GM21825 (cell line): ENCODE results near the gene ZBTB20.

Experiments
- ATAC-seq: cut with Tn5 transposase; IDR thresholded peaks from one replicate; pipeline ENCODE4 v1.9.1; 2021; ENCODE audit warnings: mild to moderate bottlenecking, moderate library complexity; ENCODE audit not compliant: unreplicated experiment

ZBTB20 gene

DNA sequence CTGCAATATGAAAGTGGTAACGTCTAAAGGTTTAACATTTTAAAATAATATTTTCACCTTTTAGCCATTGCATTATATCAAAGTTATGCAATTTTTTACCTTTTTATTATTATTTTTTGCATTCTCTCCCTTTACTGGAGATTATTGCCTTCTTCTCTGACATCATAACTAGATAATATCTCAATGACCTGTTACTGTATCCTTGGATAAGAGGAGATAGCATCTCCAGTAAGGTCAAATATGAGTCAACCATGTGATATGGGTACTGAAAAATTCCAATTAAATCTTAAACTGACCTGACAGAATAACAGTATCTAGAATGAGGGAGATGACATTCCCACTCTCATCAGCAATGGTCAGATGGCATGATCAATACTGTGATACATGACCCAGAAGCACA lies 108.3 kb downstream of the ZBTB20 start:
- ATAC-seq, result no peak

DNA sequence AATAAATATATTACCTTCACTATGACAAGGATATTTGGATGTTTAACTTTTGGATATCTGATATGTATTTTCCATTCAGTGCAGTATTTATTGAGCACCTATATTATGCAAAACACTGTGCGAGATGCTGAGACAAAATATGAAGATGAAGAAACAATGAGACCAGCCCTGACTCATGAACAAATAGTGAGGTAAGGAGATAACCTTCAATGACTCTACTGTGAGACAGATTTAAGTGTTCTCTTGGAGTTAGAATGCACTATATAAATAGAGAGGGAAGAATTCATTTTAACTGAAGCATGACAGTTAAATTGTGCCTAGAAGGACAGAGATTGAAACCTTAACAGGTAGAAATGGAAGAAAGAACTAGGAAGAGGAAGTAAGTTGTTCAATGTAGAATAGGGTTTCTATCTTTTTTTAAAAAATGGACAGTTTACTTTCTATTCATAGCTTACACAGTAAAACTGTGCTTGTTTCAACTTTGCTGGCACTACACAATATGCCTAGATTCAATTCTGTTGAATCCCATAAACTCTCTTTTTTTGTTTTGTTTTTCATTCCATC lies 124.2 kb downstream of the ZBTB20 start:
- no peak for ATAC-seq

GRCh38 chr3:115022199-115022598 lies 124.9 kb downstream of the ZBTB20 start:
- ATAC-seq, result no peak

- ATAC-seq, result no peak
Observed at GRCh38 chr3:115021061-115021460, 126.0 kb downstream of the ZBTB20 start.

GRCh38 chr3:115019900-115020299 lies 127.2 kb downstream of the ZBTB20 start:
- ATAC-seq, result no peak

DNA sequence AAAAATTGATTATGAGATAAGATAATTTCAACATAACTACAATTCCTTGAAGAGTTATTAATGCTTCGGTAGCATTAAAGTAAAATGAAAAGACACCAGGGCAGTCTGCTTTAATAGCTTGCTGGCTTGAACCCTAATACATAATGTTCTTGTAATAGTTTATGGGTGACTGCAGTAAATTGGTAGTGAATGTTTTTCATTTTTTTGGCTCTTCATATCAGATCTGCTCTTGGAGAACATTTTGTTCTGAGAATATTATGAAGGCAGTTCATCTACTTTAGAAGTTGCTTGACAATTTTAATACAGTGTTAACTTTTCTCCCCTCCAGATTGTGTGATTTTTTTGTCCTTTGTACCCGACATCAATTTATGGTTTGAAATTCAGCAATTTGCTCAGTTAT lies 128.4 kb downstream of the ZBTB20 start:
- ATAC-seq, result no peak

- ATAC-seq, result no peak
Observed at GRCh38 chr3:115007966-115008365, 139.1 kb downstream of the ZBTB20 start.

GRCh38 chr3:115004201-115005140 lies 142.6 kb downstream of the ZBTB20 start:
- ATAC-seq, result no peak

GRCh38 chr3:114998971-114999579 lies 148.0 kb downstream of the ZBTB20 start:
- no peak for ATAC-seq

- ATAC-seq, result no peak
Observed at GRCh38 chr3:114994554-114995341, 152.3 kb downstream of the ZBTB20 start.

DNA sequence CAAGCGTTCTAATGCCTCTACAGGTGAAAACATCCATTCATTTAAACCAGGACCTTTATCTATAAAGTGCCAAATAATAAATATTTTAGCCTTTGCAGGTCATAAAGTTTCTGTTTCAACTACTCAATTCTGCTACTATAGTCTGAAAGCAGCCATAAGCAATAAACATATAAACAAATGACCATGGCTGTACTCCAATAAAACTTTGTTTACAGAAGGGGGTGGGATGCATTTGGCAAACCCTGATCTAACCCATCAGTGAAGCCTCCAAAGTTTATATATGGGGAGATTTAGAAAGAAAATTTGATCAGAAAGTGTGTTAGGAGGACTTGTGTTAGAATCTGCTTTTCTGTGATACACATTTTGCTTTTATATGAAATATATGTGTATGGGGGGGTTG lies 161.3 kb downstream of the ZBTB20 start:
- no peak for ATAC-seq

- no peak for ATAC-seq
Observed at GRCh38 chr3:114983248-114983647, 163.8 kb downstream of the ZBTB20 start.

GRCh38 chr3:114974387-114974786 lies 172.7 kb downstream of the ZBTB20 start:
- peak; percentile 96 for ATAC-seq

DNA sequence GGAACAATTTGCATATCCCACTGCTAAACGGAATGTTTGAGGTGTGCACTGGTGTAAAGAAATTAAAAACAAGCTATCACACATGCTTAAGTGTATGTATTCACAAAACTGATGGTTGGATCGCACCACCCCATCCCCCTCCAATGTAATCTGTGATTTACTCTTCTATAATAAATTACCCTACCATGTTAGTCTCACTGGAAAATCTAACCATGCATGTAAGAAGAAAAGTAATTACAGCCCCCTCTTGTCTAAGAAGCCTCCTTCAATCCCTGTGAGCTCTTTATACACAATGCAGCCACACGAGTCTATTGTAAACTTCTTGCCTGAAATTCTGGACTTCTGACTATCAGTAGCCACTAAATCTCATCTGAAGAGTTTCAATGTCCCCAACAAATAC lies 173.6 kb downstream of the ZBTB20 start:
- no peak for ATAC-seq

GRCh38 chr3:114967168-114967567 lies 179.9 kb downstream of the ZBTB20 start:
- no peak for ATAC-seq

DNA sequence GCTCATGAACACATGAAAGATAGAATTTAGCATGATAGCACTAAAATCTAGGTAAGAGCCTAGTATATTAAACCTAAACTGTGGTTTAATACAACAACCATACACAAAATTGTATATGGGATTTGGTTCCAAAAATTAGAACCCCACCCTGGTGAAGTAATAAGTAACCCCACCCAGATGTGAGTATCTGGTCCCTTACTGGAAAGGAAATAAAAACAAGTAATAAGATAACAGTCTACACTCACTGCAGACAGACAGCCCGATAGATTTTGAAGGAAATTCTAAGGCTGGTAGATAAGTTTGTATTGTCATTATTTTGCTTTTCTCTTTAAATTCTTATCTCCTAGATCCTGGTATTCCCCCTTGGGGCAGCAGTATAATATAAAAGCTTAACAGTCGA lies 184.9 kb downstream of the ZBTB20 start:
- ATAC-seq, result no peak

GRCh38 chr3:114958930-114959329 lies 188.2 kb downstream of the ZBTB20 start:
- no peak for ATAC-seq

- no peak for ATAC-seq
Observed at GRCh38 chr3:114953800-114954199, 193.3 kb downstream of the ZBTB20 start.

DNA sequence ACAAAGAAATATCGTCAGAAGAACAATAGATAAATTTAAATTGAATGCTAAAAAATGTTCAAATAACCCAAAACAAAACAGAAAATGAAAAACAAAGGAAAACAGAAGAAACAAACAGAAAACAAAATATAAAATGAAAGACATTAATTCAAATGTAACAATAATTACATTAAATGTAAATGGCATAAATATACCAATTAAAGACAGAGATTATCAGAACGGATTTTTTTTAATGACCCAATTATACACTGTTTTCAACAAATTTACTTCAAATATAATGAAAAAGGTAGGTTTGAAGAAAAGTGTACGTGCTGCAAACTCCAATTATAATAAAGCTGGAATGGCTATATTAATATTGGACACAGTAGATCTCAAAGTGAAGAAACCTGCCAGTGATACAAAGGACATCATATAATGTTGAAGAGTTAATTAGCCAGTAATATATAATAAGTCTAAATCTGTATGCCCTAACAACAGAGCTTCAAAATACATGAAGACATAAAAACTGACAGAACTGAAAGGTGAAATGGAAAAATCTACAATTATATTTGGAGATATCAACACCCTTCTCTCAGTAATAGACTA lies 193.8 kb downstream of the ZBTB20 start:
- no peak for ATAC-seq

- no peak for ATAC-seq
Observed at GRCh38 chr3:114942773-114943172, 204.3 kb downstream of the ZBTB20 start.
